ENCODE data around the gene MPRIP.

DNA sequence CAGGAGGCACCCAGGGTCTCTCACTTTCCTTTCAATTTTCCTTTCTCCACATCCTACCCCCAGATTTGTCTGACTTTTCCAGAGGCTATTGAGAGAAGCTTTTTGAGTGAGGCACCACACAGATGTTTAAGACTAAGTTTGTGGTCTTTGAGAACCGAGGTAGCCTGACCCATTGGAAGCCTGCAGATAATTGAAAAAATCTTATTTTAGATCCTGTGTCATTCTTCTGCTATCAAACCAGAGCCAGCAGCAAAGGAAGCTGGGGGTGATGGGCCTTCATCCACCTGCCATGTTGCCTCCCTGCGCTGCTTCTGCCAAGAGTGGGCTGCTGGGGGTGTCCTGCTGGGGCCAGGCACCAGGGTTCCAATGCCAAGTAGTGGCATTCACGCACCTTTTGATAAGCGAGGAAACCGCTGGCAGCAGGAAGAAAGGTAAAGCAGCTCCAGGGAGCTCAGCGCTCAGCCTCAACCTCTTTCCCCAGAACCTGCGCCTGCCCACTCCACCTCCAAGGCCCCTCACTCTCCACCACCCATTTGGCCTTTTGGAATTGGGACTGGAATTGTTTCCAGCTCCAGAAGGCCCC lies 55.6 kb downstream of the MPRIP start:
- TF ChIP-seq EP300 (IDR thresholded peaks at IDR 0.05) = no peak
- TF ChIP-seq, protein P1, sequence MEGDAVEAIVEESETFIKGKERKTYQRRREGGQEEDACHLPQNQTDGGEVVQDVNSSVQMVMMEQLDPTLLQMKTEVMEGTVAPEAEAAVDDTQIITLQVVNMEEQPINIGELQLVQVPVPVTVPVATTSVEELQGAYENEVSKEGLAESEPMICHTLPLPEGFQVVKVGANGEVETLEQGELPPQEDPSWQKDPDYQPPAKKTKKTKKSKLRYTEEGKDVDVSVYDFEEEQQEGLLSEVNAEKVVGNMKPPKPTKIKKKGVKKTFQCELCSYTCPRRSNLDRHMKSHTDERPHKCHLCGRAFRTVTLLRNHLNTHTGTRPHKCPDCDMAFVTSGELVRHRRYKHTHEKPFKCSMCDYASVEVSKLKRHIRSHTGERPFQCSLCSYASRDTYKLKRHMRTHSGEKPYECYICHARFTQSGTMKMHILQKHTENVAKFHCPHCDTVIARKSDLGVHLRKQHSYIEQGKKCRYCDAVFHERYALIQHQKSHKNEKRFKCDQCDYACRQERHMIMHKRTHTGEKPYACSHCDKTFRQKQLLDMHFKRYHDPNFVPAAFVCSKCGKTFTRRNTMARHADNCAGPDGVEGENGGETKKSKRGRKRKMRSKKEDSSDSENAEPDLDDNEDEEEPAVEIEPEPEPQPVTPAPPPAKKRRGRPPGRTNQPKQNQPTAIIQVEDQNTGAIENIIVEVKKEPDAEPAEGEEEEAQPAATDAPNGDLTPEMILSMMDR (IDR thresholded peaks at IDR 0.05) = no peak

All from sigmoid colon (tissue), 4 donors.